Adrenal gland (tissue), 5 donors: ENCODE measurements around the gene CELA3B.
"Not testable (repeated sequence)": the region's sequence is repeated elsewhere in the genome, so short reads cannot be mapped to it uniquely, and the experiment has no call there.

ENCODE experiments used
- POLR2A ChIP-seq, 2 donors: fragments of 450-650 bp; IDR thresholded peaks; one replicate each; pipeline ENCODE4 v1.6.1; 2017; ENCODE audit warnings: antibody characterized with exemption in 2 of 2, mild to moderate bottlenecking in 2 of 2, moderate library complexity in 1 of 2
- TF ChIP-seq, protein P1 (sequence below), 6 experiments: fragments of 450-650 bp in 4 of 6; fragments of 200-600 bp in 2 of 6; sonication (generic) in 1 of 6; IDR thresholded peaks; 1 replicate in 5 of 6; 2 replicates in 1 of 6; pipeline versions ENCODE4 v1.5.1 to v1.8.0; 2016 to 2021; ENCODE audit warnings: antibody characterized with exemption in 6 of 6, mild to moderate bottlenecking in 2 of 6, moderate library complexity in 1 of 6
- donor health status: DM: no; HTN: no; CAD: no.

- TF ChIP-seq, protein P1, sequence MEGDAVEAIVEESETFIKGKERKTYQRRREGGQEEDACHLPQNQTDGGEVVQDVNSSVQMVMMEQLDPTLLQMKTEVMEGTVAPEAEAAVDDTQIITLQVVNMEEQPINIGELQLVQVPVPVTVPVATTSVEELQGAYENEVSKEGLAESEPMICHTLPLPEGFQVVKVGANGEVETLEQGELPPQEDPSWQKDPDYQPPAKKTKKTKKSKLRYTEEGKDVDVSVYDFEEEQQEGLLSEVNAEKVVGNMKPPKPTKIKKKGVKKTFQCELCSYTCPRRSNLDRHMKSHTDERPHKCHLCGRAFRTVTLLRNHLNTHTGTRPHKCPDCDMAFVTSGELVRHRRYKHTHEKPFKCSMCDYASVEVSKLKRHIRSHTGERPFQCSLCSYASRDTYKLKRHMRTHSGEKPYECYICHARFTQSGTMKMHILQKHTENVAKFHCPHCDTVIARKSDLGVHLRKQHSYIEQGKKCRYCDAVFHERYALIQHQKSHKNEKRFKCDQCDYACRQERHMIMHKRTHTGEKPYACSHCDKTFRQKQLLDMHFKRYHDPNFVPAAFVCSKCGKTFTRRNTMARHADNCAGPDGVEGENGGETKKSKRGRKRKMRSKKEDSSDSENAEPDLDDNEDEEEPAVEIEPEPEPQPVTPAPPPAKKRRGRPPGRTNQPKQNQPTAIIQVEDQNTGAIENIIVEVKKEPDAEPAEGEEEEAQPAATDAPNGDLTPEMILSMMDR (IDR thresholded peaks at IDR 0.05), result not testable (repeated sequence)
- TF ChIP-seq POLR2A (IDR thresholded peaks at IDR 0.05), result not testable (repeated sequence)
Measured at GRCh38 chr1:21989672-21990393, 13.0 kb downstream of the CELA3B start.
